Omental fat pad (tissue), 4 donors: ENCODE data around the gene FLAD1. TPM values are rescaled to one million over a fixed set of nuclear protein-coding genes. Genes with fewer than 3 reads are reported as not detected.
"Not testable (repeated sequence)": the region's sequence is repeated elsewhere in the genome, so short reads cannot be mapped to it uniquely, and the experiment has no call there.

Experiments
- ATAC-seq: fragments of 150-250 bp; one replicate; pipeline ENCODE4 v1.9.1; 2016; ENCODE audit warnings: mild to moderate bottlenecking, moderate library complexity; ENCODE audit not compliant: low FRiP score
- DNase-seq: peaks from one replicate; pipeline ENCODE4 v3.0.0-alpha.2; 2019; ENCODE audit warnings: low spot score
- total RNA-seq, 4 donors: library from RNA; depleted of rRNA; stranded (reverse); fragments of >200 nt; gene quantifications; one replicate each; pipeline ENCODE4 v1.1.0, GENCODE V29; 2016
- TF ChIP-seq, protein P1 (sequence below), 3 donors: fragments of 450-650 bp; IDR thresholded peaks; one replicate each; pipeline ENCODE4 v1.5.1; 2016 to 2017; ENCODE audit warnings: antibody characterized with exemption in 3 of 3, mild to moderate bottlenecking in 3 of 3, moderate library complexity in 2 of 3

The FLAD1 gene
- total RNA-seq, 4 donors from 2014 or later = 26.8 to 43.8 (median 30.9) TPM

DNA sequence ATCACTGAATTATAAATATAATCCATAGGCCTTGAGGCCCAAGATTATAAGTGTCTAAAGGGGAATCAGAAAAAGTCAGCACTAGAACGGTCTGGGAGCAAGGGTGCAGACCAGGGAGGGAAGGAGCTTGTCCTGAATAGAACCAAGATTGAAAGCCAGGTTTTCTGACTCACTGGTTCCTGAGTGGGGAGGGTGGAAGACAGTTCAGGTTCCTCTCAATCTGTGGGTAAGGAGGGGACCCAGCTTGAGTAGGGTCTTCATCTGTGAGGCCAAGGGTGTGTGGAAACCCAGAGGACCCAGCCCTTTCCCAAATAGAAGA, 11.1 kb downstream of the FLAD1 start:
- DNase-seq (no peak), ATAC-seq (no peak)
- TF ChIP-seq, protein P1, sequence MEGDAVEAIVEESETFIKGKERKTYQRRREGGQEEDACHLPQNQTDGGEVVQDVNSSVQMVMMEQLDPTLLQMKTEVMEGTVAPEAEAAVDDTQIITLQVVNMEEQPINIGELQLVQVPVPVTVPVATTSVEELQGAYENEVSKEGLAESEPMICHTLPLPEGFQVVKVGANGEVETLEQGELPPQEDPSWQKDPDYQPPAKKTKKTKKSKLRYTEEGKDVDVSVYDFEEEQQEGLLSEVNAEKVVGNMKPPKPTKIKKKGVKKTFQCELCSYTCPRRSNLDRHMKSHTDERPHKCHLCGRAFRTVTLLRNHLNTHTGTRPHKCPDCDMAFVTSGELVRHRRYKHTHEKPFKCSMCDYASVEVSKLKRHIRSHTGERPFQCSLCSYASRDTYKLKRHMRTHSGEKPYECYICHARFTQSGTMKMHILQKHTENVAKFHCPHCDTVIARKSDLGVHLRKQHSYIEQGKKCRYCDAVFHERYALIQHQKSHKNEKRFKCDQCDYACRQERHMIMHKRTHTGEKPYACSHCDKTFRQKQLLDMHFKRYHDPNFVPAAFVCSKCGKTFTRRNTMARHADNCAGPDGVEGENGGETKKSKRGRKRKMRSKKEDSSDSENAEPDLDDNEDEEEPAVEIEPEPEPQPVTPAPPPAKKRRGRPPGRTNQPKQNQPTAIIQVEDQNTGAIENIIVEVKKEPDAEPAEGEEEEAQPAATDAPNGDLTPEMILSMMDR (IDR thresholded peaks at IDR 0.05) = no peak

DNA sequence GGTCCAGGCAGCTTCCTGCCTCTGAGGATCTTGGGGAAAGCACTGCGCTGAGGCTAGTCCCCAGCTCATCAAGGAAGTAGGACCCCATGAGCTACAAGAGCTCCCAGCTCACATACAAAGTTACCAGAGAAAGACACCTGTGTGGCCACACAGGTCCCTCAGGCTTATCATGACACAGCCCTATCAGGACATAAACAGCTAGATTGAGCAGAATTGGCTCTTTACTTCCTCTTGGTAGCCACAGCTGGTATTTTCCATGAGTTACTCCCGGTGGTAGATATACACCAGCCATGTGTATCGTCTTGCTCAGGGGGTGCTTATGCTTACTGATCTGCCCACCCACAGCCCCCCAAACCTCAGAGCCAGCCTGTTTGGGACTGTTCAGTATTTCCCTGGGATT, 11.4 kb downstream of the FLAD1 start:
- no peak for ATAC-seq
- no peak for DNase-seq
- TF ChIP-seq, protein P1 (IDR thresholded peaks at IDR 0.05) = no peak

DNA sequence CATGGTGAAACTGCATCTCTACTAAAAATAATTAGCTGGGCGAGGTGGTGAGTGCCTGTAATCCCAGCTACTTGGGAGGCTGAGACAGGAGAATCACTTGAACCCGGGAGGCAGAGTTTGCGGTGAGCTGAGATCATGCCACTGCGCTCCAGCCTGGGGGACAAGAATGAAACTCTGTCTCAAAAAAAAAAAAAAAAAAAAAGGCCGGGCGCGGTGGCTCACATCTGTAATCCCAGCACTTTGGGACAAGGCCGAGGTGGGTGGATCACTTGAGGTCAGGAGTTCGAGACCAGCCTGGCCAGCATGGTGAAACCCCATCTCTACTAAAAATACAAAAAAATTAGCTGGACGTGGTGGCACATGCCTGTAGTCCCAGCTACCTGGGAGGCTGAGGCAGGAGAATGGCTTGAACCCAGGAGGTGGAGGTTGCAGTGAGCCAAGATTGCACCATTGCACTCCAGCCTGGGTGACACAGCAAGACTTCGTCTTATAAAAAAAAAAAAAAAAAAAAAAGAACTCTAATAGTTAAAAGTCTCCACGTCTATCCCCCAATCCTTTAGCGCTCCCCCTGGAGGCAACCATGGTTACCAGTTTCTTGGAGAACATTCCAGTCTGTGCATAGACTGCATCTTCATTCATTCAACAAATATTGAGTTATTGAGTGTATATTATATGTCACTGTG, 12.3 kb downstream of the FLAD1 start:
- not testable (repeated sequence) for DNase-seq
- ATAC-seq = peak; percentile 46

DNA sequence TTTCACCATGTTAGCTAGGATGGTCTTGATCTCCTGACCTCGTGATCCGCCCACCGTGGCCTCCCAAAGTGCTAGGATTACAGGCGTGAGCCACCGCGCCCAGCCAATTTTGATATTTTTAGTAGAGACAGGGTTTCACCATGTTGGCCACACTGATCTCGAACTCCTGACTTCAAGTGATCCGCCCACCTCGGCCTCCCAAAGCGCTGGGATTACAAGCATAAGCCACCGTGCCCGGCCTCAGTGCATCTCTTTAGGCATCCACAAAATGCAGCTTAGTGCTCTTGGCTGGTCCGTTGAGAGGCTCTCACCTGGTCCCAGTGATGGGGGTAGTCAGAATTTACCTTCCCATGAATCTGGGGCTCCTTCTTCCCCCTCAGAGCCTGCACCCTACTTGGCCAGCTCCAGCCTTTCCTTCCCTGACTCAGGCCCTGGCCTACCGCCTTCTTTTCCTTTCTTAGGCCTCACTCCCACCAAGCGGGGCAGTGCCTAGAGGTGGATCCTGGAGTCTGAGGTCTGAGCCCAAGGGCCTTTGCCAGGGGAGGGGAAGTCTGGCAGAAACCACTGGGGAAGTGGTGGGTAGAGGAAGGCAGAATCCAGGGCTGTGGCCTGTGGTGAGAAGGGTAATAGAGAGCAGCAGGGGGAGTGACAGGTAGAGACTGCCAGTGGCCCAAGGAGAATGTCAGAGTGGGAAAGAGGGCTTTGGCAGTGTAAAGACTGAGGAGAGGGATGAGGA, 14.0 kb downstream of the FLAD1 start:
- TF ChIP-seq, protein P1 (IDR thresholded peaks at IDR 0.05) = no peak
- ATAC-seq = no peak
- DNase-seq = no peak

DNA sequence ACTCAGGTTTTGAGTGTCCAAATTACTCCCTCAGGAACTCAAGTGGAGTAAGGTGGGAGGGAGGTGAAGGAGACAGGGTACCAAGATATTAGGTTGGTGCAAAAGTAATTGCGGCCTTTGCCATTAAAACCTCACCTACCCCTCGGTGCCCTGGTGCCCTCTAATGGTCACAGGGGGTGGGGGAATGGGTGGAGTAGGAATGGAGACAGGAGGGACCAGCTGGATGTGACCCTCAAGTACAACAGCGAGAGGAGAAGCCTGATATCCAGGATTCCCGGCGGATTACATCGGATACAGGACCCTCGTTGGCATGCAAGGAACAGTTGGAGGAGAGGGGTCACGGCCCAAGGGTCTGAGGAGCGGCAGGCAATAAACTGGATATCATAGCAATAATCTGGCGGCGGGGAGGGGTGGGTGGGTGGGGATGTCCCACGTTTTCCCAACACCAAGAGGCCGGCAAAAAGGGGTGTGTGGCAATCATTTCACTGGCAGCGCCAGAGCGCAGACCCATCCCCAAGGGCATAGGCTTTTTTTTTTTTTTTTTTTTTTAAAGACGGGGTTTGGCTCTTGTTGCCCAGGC, 15.1 kb downstream of the FLAD1 start:
- TF ChIP-seq, protein P1 (IDR thresholded peaks at IDR 0.05) = no peak
- no peak for ATAC-seq
- no peak for DNase-seq

DNA sequence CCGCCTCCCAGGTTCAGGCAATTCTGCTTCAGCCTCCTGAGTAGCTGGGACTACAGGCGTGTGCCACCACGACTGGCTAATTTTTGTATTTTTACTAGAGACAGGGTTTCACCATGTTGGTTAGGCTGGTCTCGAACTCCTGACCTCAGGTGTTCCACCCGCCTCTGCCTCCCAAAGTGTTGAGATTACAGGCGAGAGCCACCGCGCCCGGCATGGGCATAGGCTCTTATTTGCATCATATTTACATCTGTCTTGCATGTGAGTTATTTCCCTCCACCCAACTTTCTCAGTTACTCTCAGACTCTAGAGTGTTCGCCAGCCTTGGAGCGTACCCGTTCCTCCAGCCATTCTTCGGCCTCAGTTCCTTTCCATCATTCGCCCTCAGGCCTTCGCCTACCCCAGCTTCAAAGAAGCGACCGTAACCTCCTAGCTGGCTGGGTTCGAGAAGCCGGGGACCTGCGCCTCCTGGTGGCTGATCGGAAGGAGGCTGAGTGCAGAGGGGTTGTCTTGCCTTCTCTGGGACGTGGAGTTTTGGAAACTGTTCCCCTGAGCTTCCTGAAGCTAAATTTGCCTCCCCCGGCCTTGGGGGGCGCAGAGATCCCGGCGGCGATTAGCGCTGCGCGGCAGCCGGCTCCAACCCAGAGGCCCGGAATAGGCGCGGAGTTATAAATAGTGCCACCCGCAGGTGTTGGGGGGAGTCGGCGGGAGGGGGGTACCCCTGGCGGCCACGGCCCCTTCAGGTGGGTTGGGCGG, 15.8 kb downstream of the FLAD1 start:
- ATAC-seq (no peak), DNase-seq (no peak)
- TF ChIP-seq, protein P1 (IDR thresholded peaks at IDR 0.05) = peak in 1 of 3 donors; percentile 47
